HepG2 (cell line): ENCODE data around the gene ZFP28. TPM values are rescaled to one million over a fixed set of nuclear protein-coding genes. Genes with fewer than 3 reads are reported as not detected.

Experiments used
- ATAC-seq: fragments of 200-7000 bp; cut with Tn5 transposase; 3 replicates; pipeline ENCODE4 v1.9.1; 2020; ENCODE audit warnings: mild to moderate bottlenecking, moderate library complexity
- BruUV-seq: library from RNA; stranded (reverse); fragments of 400-500 nt; replicated peaks from 2 replicates; lab custom pipeline; 2021; lab: Mats Ljungman, UMichigan
- CTCF ChIA-PET: fragments of 300-600 bp; formaldehyde crosslinking; extraction: SDS; loops from one replicate; lab custom pipeline; 2021; ENCODE audit warnings: low total read pairs, inconsistent platforms, low intra/inter-chr PET ratio; lab: Yijun Ruan, JAX
- POLR2A ChIA-PET: fragments of 350-600 bp; sonication (Branson Sonifier 250); formaldehyde crosslinking; loops from one replicate; lab custom pipeline; 2020; ENCODE audit warnings: antibody characterized with exemption, inconsistent platforms; lab: Yijun Ruan, JAX
- DNase-seq: peaks from one replicate; pipeline ENCODE4 v3.0.0-alpha.2; 2015; ENCODE audit warnings: low spot score
- FAIRE-seq: peaks from 3 replicates; lab custom pipeline; 2011; peaks lifted over from hg19 to GRCh38; lab: Jason Lieb, UNC
- H2AFZ ChIP-seq: one replicate; pipeline ENCODE4 v1.6.1; 2011; ENCODE audit warnings: low read length, inconsistent platforms
- H3K27ac ChIP-seq: fragments of 300-600 bp; 3 replicates; pipeline ENCODE4 v1.8.0; 2011; ENCODE audit warnings: mixed run types, mild to moderate bottlenecking, mixed read lengths, low read length, inconsistent platforms; ENCODE audit not compliant: insufficient read depth; ENCODE audit errors: extremely low read length
- H3K27me3 ChIP-seq, 2 experiments: fragments of 200-600 bp in 1 of 2; 2 replicates in 1 of 2; 3 replicates in 1 of 2; pipeline versions ENCODE4 v1.6.0 to v1.8.0; 2011; ENCODE audit warnings: low read length in 2 of 2, mild to moderate bottlenecking in 2 of 2, moderate library complexity in 2 of 2, inconsistent platforms in 1 of 2; ENCODE audit not compliant: insufficient read depth in 2 of 2, control insufficient read depth in 1 of 2
- H3K36me3 ChIP-seq, 2 experiments: fragments of 200-600 bp in 1 of 2; replicated peaks in 1 of 2; 2 replicates in 1 of 2; 3 replicates in 1 of 2; pipeline versions ENCODE4 v1.5.1 to v1.8.0; 2011; ENCODE audit warnings: low read length in 2 of 2, inconsistent platforms in 1 of 2; ENCODE audit not compliant: insufficient read depth in 2 of 2, control insufficient read depth in 1 of 2
- H3K4me1 ChIP-seq: 2 replicates; pipeline ENCODE4 v1.5.1; 2012; ENCODE audit warnings: low read length, inconsistent platforms; ENCODE audit not compliant: insufficient read depth
- H3K4me2 ChIP-seq: 2 replicates; pipeline ENCODE4 v1.6.0; 2011; ENCODE audit warnings: low read depth, low read length, inconsistent platforms
- H3K4me3 ChIP-seq, 3 experiments: fragments of 200-600 bp in 1 of 3; sonication (generic), shearing (Covaris generic) in 1 of 3; replicated peaks in 1 of 3; 2 replicates each; pipeline ENCODE4 v1.5.1; 2011 to 2016; ENCODE audit warnings: low read length in 3 of 3, inconsistent platforms in 2 of 3, low read depth in 2 of 3, mild to moderate bottlenecking in 2 of 3, control low read depth in 1 of 3, mixed read lengths in 1 of 3; ENCODE audit not compliant: insufficient read depth in 1 of 3
- H3K79me2 ChIP-seq: one replicate; pipeline ENCODE4 v1.6.1; 2011; ENCODE audit warnings: low read length, inconsistent platforms; ENCODE audit not compliant: insufficient read depth
- H3K9ac ChIP-seq: 2 replicates; pipeline ENCODE4 v1.6.0; 2011; ENCODE audit warnings: mild to moderate bottlenecking, low read depth, low read length, inconsistent platforms; ENCODE audit not compliant: insufficient read depth
- H3K9me3 ChIP-seq: 2 replicates; pipeline ENCODE4 v1.5.1; 2012; ENCODE audit warnings: mild to moderate bottlenecking, low read length
- H4K20me1 ChIP-seq: 2 replicates; pipeline ENCODE4 v1.6.0; 2011; ENCODE audit warnings: inconsistent platforms, mild to moderate bottlenecking, low read length, moderate library complexity; ENCODE audit not compliant: insufficient read depth
- ERF ChIP-seq: IDR thresholded peaks from 2 replicates; pipeline ENCODE4 v1.6.1; 2018; ENCODE audit warnings: missing biosample characterization, missing genetic modification reagents
- HDAC6 ChIP-seq: fragments of 200-600 bp; sonication (generic); IDR thresholded peaks from 2 replicates; pipeline ENCODE4 v1.7.0; 2017; ENCODE audit warnings: mild to moderate bottlenecking, antibody characterized with exemption, low read length, low read depth
- SATB2 ChIP-seq: sonication (generic); formaldehyde crosslinking; IDR thresholded peaks from 2 replicates; pipeline ENCODE4 v1.5.0; 2020; ENCODE audit warnings: missing genetic modification reagents
- SP2 ChIP-seq: sonication (generic); formaldehyde crosslinking; IDR thresholded peaks from 2 replicates; pipeline ENCODE4 v1.5.1; 2020; ENCODE audit warnings: mild to moderate bottlenecking, missing genetic modification reagents
- ZNF510 ChIP-seq: sonication (generic); formaldehyde crosslinking; IDR thresholded peaks from 2 replicates; pipeline ENCODE4 v1.4.0; 2020; ENCODE audit warnings: low read depth, mild to moderate bottlenecking, missing genetic modification reagents
- ZNF558 ChIP-seq: sonication (generic); formaldehyde crosslinking; IDR thresholded peaks from 2 replicates; pipeline ENCODE4 v1.9.0; 2022; ENCODE audit warnings: mild to moderate bottlenecking, missing genetic modification reagents, borderline replicate concordance
- ZNF567 ChIP-seq: sonication (generic); formaldehyde crosslinking; IDR thresholded peaks from 2 replicates; pipeline ENCODE4 v1.8.1; 2023; ENCODE audit warnings: mild to moderate bottlenecking, missing genetic modification reagents, borderline replicate concordance
- ZNF598 ChIP-seq: sonication (generic); formaldehyde crosslinking; IDR thresholded peaks from 2 replicates; pipeline ENCODE4 v1.5.1; 2020; ENCODE audit warnings: mild to moderate bottlenecking, missing genetic modification reagents, borderline replicate concordance
- WGBS: methylation state at CpG from one replicate; pipeline ENCODE4 v1.1.6; 2017; ENCODE audit warnings: low lambda C conversion rate; 5-methylcytosine and 5-hydroxymethylcytosine counted together
- in situ Hi-C: cut with HindIII; loops from 2 replicates; pipeline ENCODE4 v1.10.0; 2017; ENCODE audit warnings: low pct_unique_long_range_greater_than_20kb; ENCODE audit not compliant: extremely low pct_ligation_motif_present
- intact Hi-C: fragments of 100-400 bp; cut with micrococcal nuclease; formaldehyde crosslinking; loops from one replicate; pipeline ENCODE4 v1.10.0; 2022; ENCODE audit not compliant: unreplicated experiment
- polyA plus RNA-seq, 8 experiments: library from polyadenylated mRNA; depleted of rRNA in 3 of 8; stranded (reverse) in 7 of 8; unstranded in 1 of 8; fragments of >200 nt; fragmentation: Illumina TruSeq in 4 of 8; extraction: Trizol in 4 of 8; gene quantifications; 2 replicates each; pipeline versions ENCODE4 v1.2.1 to v1.2.3, GENCODE V29; 2011 to 2016; ENCODE audit warnings: low read depth in 4 of 8, missing spikeins in 1 of 8, mixed read lengths in 1 of 8; ENCODE audit not compliant: insufficient read depth in 1 of 8
- total RNA-seq, 5 experiments: library from RNA; depleted of rRNA; stranded (reverse); fragments of >200 nt; fragmentation: Illumina TruSeq; extraction: Trizol; gene quantifications; 2 replicates each; pipeline ENCODE4 v1.2.3, GENCODE V29; 2016; ENCODE audit warnings: low read depth in 1 of 5
- TF ChIP-seq, protein P1 (sequence below): sonication (generic); formaldehyde crosslinking; IDR thresholded peaks from 2 replicates; pipeline ENCODE4 v1.4.0; 2020; ENCODE audit warnings: missing genetic modification reagents
- TF ChIP-seq, protein P2 (sequence below): sonication (generic); formaldehyde crosslinking; conservative IDR thresholded peaks from 2 replicates; pipeline ENCODE4 v1.4.0; 2020; ENCODE audit warnings: missing genetic modification reagents
- TF ChIP-seq, protein P3 (sequence below): sonication (generic); formaldehyde crosslinking; IDR thresholded peaks from 2 replicates; pipeline ENCODE4 v1.4.0; 2020; ENCODE audit warnings: missing genetic modification reagents, borderline replicate concordance

Gene ZFP28
- total and polyA plus RNA-seq, 2 of the 13 experiments (the other 11 are each of a cell fraction or from before 2014, with no cell fraction given), result not detected

DNA sequence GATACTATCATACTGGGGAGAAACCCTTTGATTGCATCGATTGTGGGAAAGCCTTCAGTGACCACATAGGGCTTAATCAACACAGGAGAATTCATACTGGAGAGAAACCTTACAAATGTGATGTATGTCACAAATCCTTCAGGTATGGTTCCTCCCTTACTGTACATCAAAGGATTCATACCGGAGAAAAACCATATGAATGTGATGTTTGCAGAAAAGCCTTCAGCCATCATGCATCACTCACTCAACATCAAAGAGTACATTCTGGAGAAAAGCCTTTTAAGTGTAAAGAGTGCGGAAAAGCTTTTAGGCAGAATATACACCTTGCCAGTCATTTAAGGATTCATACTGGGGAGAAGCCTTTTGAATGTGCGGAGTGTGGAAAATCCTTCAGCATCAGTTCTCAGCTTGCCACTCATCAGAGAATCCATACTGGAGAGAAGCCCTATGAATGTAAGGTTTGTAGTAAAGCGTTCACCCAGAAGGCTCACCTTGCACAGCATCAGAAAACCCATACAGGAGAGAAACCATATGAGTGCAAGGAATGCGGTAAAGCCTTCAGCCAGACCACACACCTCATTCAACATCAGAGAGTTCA is 15.6 kb downstream of the ZFP28 start:
- no peaks in the 10 kb centered on the region for H3K79me2 ChIP-seq

DNA sequence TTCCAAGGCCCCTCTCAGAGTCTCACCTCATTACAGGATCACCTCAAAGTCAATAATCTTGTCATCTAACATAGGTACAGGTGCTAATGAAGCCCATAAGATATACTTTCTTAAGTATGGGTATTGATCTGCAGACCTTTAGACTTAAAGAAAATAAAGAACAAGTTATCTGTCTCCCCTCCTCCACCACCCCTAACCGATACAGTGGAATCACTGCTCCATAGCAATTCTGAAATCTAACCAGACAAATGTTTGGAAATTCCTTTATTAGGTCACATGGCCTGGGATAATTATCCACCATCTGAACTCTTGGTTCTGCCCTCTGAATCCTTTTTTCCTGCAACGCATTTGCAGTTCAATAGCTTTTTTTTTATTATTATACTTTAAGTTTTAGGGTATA is 24.0 kb downstream of the ZFP28 start:
- DNase-seq, result no peak
- POLR2A ChIA-PET, result no interaction called here
- Histone ChIP-seq H3K4me1 (no peaks in the 10 kb centered on the region), H3K9ac (no peak overlapping the region), H3K9me3 (peaks cover 95% of the 10 kb centered on the region), H3K79me2 (no peaks in the 10 kb centered on the region), H3K4me2 (no peak overlapping the region), H3K27me3 (no peaks in the 10 kb centered on the region), H2AFZ (no peak overlapping the region), H3K27ac (no peak overlapping the region), H4K20me1 (no peaks in the 10 kb centered on the region), H3K36me3 (no peaks in the 10 kb centered on the region), H3K4me3 (no peak overlapping the region)
- ATAC-seq, result no peak
- intact Hi-C loops, result no loop called here
- in situ Hi-C loops, result no loop called here
- no TSS peak for BruUV-seq
- FAIRE-seq, result no peak
- 0% methylated on average over 2 of the region's 2 CpGs for WGBS
- CTCF ChIA-PET, result no interaction called here
- no peak for TF ChIP-seq ZNF567
- TF ChIP-seq ZNF558 (CRISPR knock-in tag), result no peak
- TF ChIP-seq, protein P1, sequence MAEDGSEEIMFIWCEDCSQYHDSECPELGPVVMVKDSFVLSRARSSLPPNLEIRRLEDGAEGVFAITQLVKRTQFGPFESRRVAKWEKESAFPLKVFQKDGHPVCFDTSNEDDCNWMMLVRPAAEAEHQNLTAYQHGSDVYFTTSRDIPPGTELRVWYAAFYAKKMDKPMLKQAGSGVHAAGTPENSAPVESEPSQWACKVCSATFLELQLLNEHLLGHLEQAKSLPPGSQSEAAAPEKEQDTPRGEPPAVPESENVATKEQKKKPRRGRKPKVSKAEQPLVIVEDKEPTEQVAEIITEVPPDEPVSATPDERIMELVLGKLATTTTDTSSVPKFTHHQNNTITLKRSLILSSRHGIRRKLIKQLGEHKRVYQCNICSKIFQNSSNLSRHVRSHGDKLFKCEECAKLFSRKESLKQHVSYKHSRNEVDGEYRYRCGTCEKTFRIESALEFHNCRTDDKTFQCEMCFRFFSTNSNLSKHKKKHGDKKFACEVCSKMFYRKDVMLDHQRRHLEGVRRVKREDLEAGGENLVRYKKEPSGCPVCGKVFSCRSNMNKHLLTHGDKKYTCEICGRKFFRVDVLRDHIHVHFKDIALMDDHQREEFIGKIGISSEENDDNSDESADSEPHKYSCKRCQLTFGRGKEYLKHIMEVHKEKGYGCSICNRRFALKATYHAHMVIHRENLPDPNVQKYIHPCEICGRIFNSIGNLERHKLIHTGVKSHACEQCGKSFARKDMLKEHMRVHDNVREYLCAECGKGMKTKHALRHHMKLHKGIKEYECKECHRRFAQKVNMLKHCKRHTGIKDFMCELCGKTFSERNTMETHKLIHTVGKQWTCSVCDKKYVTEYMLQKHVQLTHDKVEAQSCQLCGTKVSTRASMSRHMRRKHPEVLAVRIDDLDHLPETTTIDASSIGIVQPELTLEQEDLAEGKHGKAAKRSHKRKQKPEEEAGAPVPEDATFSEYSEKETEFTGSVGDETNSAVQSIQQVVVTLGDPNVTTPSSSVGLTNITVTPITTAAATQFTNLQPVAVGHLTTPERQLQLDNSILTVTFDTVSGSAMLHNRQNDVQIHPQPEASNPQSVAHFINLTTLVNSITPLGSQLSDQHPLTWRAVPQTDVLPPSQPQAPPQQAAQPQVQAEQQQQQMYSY, result no peak
- TF ChIP-seq ZNF598, result no peak
- no peak for TF ChIP-seq SP2 (CRISPR knock-in tag)
- TF ChIP-seq, protein P2, sequence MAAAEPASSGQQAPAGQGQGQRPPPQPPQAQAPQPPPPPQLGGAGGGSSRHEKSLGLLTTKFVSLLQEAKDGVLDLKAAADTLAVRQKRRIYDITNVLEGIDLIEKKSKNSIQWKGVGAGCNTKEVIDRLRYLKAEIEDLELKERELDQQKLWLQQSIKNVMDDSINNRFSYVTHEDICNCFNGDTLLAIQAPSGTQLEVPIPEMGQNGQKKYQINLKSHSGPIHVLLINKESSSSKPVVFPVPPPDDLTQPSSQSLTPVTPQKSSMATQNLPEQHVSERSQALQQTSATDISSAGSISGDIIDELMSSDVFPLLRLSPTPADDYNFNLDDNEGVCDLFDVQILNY, result no peak
- TF ChIP-seq SATB2 (CRISPR knock-in tag), result no peak
- no peak for TF ChIP-seq HDAC6

More for the DNA sequence above, 15.6 kb downstream of the ZFP28 start:
- no peak overlapping the region for H2AFZ ChIP-seq
- ChIA-PET POLR2A (no interaction called here), CTCF (no interaction called here)
- no peak overlapping the region for H3K9ac ChIP-seq
- BruUV-seq, result no TSS peak
- H4K20me1 ChIP-seq, result no peaks in the 10 kb centered on the region
- no peak overlapping the region for H3K4me3 ChIP-seq
- intact Hi-C loops, result no loop called here
- no peak overlapping the region for H3K27ac ChIP-seq
- H3K27me3 ChIP-seq, result no peaks in the 10 kb centered on the region
- peaks cover 92% of the 10 kb centered on the region for H3K9me3 ChIP-seq
- no peak for TF ChIP-seq ZNF510 (CRISPR knock-in tag)
- no peak for TF ChIP-seq ERF (CRISPR knock-in tag)
- TF ChIP-seq, protein P3, sequence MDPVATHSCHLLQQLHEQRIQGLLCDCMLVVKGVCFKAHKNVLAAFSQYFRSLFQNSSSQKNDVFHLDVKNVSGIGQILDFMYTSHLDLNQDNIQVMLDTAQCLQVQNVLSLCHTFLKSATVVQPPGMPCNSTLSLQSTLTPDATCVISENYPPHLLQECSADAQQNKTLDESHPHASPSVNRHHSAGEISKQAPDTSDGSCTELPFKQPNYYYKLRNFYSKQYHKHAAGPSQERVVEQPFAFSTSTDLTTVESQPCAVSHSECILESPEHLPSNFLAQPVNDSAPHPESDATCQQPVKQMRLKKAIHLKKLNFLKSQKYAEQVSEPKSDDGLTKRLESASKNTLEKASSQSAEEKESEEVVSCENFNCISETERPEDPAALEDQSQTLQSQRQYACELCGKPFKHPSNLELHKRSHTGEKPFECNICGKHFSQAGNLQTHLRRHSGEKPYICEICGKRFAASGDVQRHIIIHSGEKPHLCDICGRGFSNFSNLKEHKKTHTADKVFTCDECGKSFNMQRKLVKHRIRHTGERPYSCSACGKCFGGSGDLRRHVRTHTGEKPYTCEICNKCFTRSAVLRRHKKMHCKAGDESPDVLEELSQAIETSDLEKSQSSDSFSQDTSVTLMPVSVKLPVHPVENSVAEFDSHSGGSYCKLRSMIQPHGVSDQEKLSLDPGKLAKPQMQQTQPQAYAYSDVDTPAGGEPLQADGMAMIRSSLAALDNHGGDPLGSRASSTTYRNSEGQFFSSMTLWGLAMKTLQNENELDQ, result no peak
- no peaks in the 10 kb centered on the region for H3K4me1 ChIP-seq
- DNase-seq, result no peak
- ATAC-seq, result no peak
- 25% methylated on average over 6 of the region's 6 CpGs for WGBS
- FAIRE-seq, result no peak
- in situ Hi-C loops, result no loop called here
- no peak overlapping the region for H3K4me2 ChIP-seq
- no peaks in the 10 kb centered on the region for H3K36me3 ChIP-seq
